GM23338 (cell line): ENCODE results near the gene OLFML2B. TPM values are rescaled to one million over a fixed set of nuclear protein-coding genes. Genes with fewer than 3 reads are reported as not detected.

ENCODE experiments used
- ATAC-seq: fragments of 200-7000 bp; cut with Tn5 transposase; 3 replicates; pipeline ENCODE4 v1.9.1; 2020
- DNase-seq: peaks from one replicate; pipeline ENCODE4 v3.0.0-alpha.2; 2015; ENCODE audit warnings: low spot score
- H2AFZ ChIP-seq: fragments of 200-600 bp; sonication (generic); 2 replicates; pipeline ENCODE4 v1.8.0; 2016; ENCODE audit warnings: antibody characterized with exemption, mild to moderate bottlenecking, moderate library complexity
- H3F3A ChIP-seq: fragments of 200-600 bp; sonication (generic); replicated peaks from 2 replicates; pipeline ENCODE4 v1.8.0; 2017; ENCODE audit warnings: antibody characterized with exemption, mixed run types, low read depth
- H3K27ac ChIP-seq: fragments of 200-600 bp; sonication (generic); 2 replicates; pipeline ENCODE4 v1.6.1; 2016; ENCODE audit warnings: low read depth
- H3K27me3 ChIP-seq: fragments of 200-600 bp; sonication (generic); 2 replicates; pipeline ENCODE4 v1.8.0; 2016; ENCODE audit warnings: mild to moderate bottlenecking, mixed run types, moderate library complexity; ENCODE audit not compliant: insufficient read depth
- H3K36me3 ChIP-seq: fragments of 200-600 bp; sonication (generic); 2 replicates; pipeline ENCODE4 v1.8.0; 2016; ENCODE audit warnings: mild to moderate bottlenecking; ENCODE audit not compliant: insufficient read depth
- H3K4me1 ChIP-seq: fragments of 200-600 bp; sonication (generic); 2 replicates; pipeline ENCODE4 v1.8.0; 2016; ENCODE audit warnings: mild to moderate bottlenecking, moderate library complexity; ENCODE audit not compliant: insufficient read depth
- H3K4me2 ChIP-seq: fragments of 200-600 bp; sonication (generic); 2 replicates; pipeline ENCODE4 v1.7.1; 2017; ENCODE audit warnings: mixed run types
- H3K4me3 ChIP-seq: fragments of 200-600 bp; sonication (generic); 2 replicates; pipeline ENCODE4 v1.6.1; 2016; ENCODE audit warnings: mixed run types
- H3K79me2 ChIP-seq: fragments of 200-600 bp; sonication (generic); replicated peaks from 2 replicates; pipeline ENCODE4 v1.8.0; 2017; ENCODE audit warnings: mild to moderate bottlenecking; ENCODE audit not compliant: insufficient read depth
- H3K9me2 ChIP-seq: fragments of 200-600 bp; sonication (generic); 2 replicates; pipeline ENCODE4 v1.8.0; 2017; ENCODE audit not compliant: insufficient read depth
- H4K20me1 ChIP-seq: fragments of 200-600 bp; sonication (generic); replicated peaks from 2 replicates; pipeline ENCODE4 v1.8.0; 2017; ENCODE audit warnings: mild to moderate bottlenecking; ENCODE audit not compliant: insufficient read depth
- H3K27ac Mint-ChIP-seq: 2 replicates; pipeline ENCODE4 v1.8.0; 2020; ENCODE audit warnings: inconsistent platforms, mild to moderate bottlenecking, moderate library complexity, mixed read lengths
- H3K27me3 Mint-ChIP-seq: 3 replicates; pipeline ENCODE4 v1.8.0; 2022; ENCODE audit warnings: low read depth, mild to moderate bottlenecking, moderate library complexity, mixed read lengths, inconsistent platforms; ENCODE audit not compliant: insufficient read depth, poor library complexity
- H3K36me3 Mint-ChIP-seq: 3 replicates; pipeline ENCODE4 v1.8.0; 2021; ENCODE audit warnings: low read depth, mild to moderate bottlenecking, inconsistent platforms, moderate library complexity, mixed read lengths
- H3K4me1 Mint-ChIP-seq: 3 replicates; pipeline ENCODE4 v1.8.0; 2020; ENCODE audit warnings: mild to moderate bottlenecking, inconsistent platforms, mixed read lengths
- H3K4me3 Mint-ChIP-seq: 3 replicates; pipeline ENCODE4 v1.8.0; 2021; ENCODE audit warnings: moderate library complexity, mild to moderate bottlenecking, inconsistent platforms, mixed read lengths
- H3K9me3 Mint-ChIP-seq: 3 replicates; pipeline ENCODE4 v1.8.0; 2020; ENCODE audit warnings: moderate library complexity, mild to moderate bottlenecking, inconsistent platforms, mixed read lengths
- CREB1 ChIP-seq: fragments of 250-450 bp; sonication (Bioruptor Pico); IDR thresholded peaks from 2 replicates; pipeline ENCODE4 v1.5.0; 2020; ENCODE audit warnings: low read depth, mild to moderate bottlenecking, moderate library complexity
- EZH2 ChIP-seq: fragments of 200-600 bp; sonication (generic); IDR thresholded peaks from one replicate; pipeline ENCODE4 v1.8.0; 2017; ENCODE audit warnings: antibody characterized with exemption, mild to moderate bottlenecking, low read depth; ENCODE audit not compliant: unreplicated experiment
- EZH2phosphoT487 ChIP-seq: fragments of 200-600 bp; sonication (generic); IDR thresholded peaks from one replicate; pipeline ENCODE4 v1.8.1; 2018; ENCODE audit warnings: antibody characterized with exemption; ENCODE audit not compliant: unreplicated experiment
- NANOG ChIP-seq: IDR thresholded peaks from 2 replicates; pipeline ENCODE4 v1.6.1; 2016; ENCODE audit warnings: antibody characterized with exemption, borderline replicate concordance
- POLR2AphosphoS5 ChIP-seq: IDR thresholded peaks from 2 replicates; pipeline ENCODE4 v1.6.1; 2016; ENCODE audit warnings: antibody characterized with exemption, low read depth
- STAT1 ChIP-seq: IDR thresholded peaks from one replicate; pipeline ENCODE4 v1.6.1; 2016; ENCODE audit warnings: antibody characterized with exemption; ENCODE audit not compliant: unreplicated experiment
- ZNF331 ChIP-seq: fragments of 250-450 bp; sonication (Bioruptor Pico); IDR thresholded peaks from 2 replicates; pipeline ENCODE4 v1.5.0; 2020; ENCODE audit warnings: low read depth, mild to moderate bottlenecking, moderate library complexity
- polyA plus RNA-seq: library from polyadenylated mRNA; unstranded; fragments of >200 nt; fragmentation: Nextera tagmentation; extraction: Ambion mirVana; gene quantifications from 2 replicates; pipeline ENCODE4 v1.2.1, GENCODE V29; 2016
- total RNA-seq: library from RNA; depleted of rRNA; stranded (reverse); fragments of >200 nt; shearing (Covaris generic); gene quantifications from 2 replicates; pipeline ENCODE4 v1.2.3, GENCODE V29; 2014
- TF ChIP-seq, protein P1 (sequence below): IDR thresholded peaks from 2 replicates; pipeline ENCODE4 v1.6.1; 2016; ENCODE audit warnings: antibody characterized with exemption

OLFML2B gene
- total and polyA plus RNA-seq, 2 experiments from 2014 or later = 2.9 to 4.3 TPM

DNA sequence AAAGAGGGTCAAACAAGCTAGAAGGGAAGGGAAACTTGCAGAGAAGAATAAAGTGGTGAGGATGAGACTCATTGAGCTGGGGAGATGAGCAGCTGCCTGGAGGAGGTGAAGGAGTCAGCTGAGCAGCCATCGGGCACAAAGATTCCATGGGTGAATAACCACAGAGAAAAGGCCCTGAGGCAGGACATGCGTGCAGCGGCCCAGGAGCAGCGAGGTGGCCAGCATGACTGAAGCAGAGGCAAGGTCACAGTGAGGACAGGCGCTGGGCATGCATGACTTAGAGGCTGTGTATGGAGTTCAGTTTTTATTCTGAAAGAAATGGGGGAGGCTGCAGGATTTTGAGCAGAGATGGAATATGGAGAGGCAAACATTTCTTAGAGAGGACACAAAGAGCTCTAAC lies 24.9 kb downstream of the OLFML2B start:
- H3F3A ChIP-seq = no peaks in the 10 kb centered on the region
- Mint-ChIP-seq H3K27ac (no peak overlapping the region), H3K4me3 (no peak overlapping the region), H3K36me3 (peaks cover 2% of the 10 kb centered on the region; the same call in 1 of the 3 replicates), H3K9me3 (no peaks in the 10 kb centered on the region; the same call in 2 of the 3 replicates), H3K4me1 (peaks cover 6% of the 10 kb centered on the region; the same call in 2 of the 3 replicates), H3K27me3 (no peaks in the 10 kb centered on the region)
- DNase-seq = no peak
- H3K9me2 ChIP-seq = no peaks in the 10 kb centered on the region
- H3K27ac ChIP-seq = no peak overlapping the region
- H3K4me3 ChIP-seq = no peak overlapping the region
- 0 out of 2 replicates have a peak, but pooled peaks cover 3% of the 10 kb centered on the region for H3K4me1 ChIP-seq
- no peaks in the 10 kb centered on the region for H3K27me3 ChIP-seq
- no peaks in the 10 kb centered on the region for H3K79me2 ChIP-seq
- H4K20me1 ChIP-seq = no peaks in the 10 kb centered on the region
- no peak for ATAC-seq
- no peak overlapping the region for H3K4me2 ChIP-seq
- no peaks in the 10 kb centered on the region for H3K36me3 ChIP-seq
- TF ChIP-seq NANOG (no peak), STAT1 (no peak), EZH2 (no peak)
- TF ChIP-seq, protein P1, sequence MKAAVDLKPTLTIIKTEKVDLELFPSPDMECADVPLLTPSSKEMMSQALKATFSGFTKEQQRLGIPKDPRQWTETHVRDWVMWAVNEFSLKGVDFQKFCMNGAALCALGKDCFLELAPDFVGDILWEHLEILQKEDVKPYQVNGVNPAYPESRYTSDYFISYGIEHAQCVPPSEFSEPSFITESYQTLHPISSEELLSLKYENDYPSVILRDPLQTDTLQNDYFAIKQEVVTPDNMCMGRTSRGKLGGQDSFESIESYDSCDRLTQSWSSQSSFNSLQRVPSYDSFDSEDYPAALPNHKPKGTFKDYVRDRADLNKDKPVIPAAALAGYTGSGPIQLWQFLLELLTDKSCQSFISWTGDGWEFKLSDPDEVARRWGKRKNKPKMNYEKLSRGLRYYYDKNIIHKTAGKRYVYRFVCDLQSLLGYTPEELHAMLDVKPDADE = no peak
- H2AFZ ChIP-seq = no peak overlapping the region

DNA sequence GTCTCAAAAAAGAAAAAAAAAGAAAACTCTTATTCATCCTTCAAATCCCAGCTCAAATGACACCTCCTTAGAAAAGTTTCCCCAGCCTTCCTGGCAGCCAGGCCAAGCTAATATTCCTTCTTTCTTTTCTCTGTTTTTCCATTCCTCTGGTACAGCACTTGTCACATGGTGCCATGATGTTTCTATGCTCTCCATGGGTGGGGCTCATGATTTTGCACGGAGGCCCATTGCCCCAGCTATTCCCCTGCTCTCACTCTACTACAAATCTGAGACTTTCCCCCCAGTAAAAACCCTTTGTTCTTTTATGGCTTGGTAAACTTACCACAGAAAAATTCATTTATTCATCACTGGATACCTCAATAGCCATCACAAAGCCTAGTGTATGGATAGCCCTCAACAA lies 26.5 kb downstream of the OLFML2B start:
- Histone ChIP-seq H3K4me2 (no peak overlapping the region), H3K4me1 (no peaks in the 10 kb centered on the region), H3K36me3 (no peaks in the 10 kb centered on the region), H4K20me1 (no peaks in the 10 kb centered on the region), H3K79me2 (no peaks in the 10 kb centered on the region), H3K27me3 (no peaks in the 10 kb centered on the region), H3F3A (no peaks in the 10 kb centered on the region), H3K27ac (no peak overlapping the region), H3K4me3 (no peak overlapping the region), H3K9me2 (no peaks in the 10 kb centered on the region), H2AFZ (no peak overlapping the region)
- DNase-seq (no peak), ATAC-seq (no peak)
- Mint-ChIP-seq H3K27ac (no peak overlapping the region), H3K9me3 (peaks cover 3% of the 10 kb centered on the region), H3K27me3 (no peaks in the 10 kb centered on the region), H3K4me1 (no peaks in the 10 kb centered on the region), H3K4me3 (no peak overlapping the region), H3K36me3 (peaks cover 12% of the 10 kb centered on the region; the same call in 2 of the 3 replicates)
- TF ChIP-seq EZH2phosphoT487 = no peak
- TF ChIP-seq EZH2 = no peak
- no peak for TF ChIP-seq POLR2AphosphoS5
- TF ChIP-seq, protein P1 = no peak
- TF ChIP-seq CREB1 (CRISPR knock-in tag) = no peak
- no peak for TF ChIP-seq STAT1
- TF ChIP-seq ZNF331 (CRISPR knock-in tag) = no peak
- no peak for TF ChIP-seq NANOG

DNA sequence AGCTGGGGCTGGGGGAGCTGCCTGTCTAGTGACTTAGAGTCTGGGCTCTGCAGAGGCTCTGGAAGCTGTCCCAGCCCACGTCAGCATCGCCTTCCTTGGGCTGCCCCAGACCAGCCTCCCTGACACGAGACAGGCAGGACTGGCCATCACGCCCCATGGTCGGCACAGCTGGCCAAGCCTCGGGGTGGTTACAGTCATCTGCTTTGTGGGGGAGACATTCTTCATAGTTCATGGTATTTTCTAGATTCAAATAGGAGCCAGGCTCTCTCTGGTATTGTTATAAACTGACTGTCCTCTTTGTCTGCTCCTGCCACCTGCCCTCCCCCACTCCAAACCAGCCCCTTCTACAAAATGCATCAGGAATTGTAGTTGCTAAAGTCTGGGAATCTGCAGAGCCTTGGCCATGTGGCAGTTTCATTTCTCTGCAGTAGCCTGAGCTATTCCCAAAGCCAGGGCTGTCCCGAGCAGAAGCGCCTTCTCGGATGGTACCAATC lies 29.4 kb downstream of the OLFML2B start:
- no peak; the same call in 2 of the 3 replicates for ATAC-seq
- TF ChIP-seq ZNF331 (CRISPR knock-in tag) = no peak
- no peak for TF ChIP-seq EZH2
- TF ChIP-seq, protein P1 = no peak
- TF ChIP-seq NANOG = no peak

More for the DNA sequence above, 29.4 kb downstream of the OLFML2B start:
- Histone ChIP-seq H3K9me2 (no peaks in the 10 kb centered on the region), H4K20me1 (no peaks in the 10 kb centered on the region), H3K36me3 (no peaks in the 10 kb centered on the region), H3K4me3 (no peak overlapping the region), H3K79me2 (no peaks in the 10 kb centered on the region), H3F3A (no peaks in the 10 kb centered on the region), H3K4me2 (no peak overlapping the region), H3K27me3 (no peaks in the 10 kb centered on the region), H3K4me1 (no peaks in the 10 kb centered on the region), H2AFZ (no peak overlapping the region), H3K27ac (no peak overlapping the region)
- DNase-seq = no peak
- no peaks in the 10 kb centered on the region; the same call in 2 of the 3 replicates for H3K4me1 Mint-ChIP-seq
- H3K9me3 Mint-ChIP-seq = peaks cover 3% of the 10 kb centered on the region
- H3K4me3 Mint-ChIP-seq = no peak overlapping the region
- H3K27ac Mint-ChIP-seq = no peak overlapping the region
- no peaks in the 10 kb centered on the region for H3K27me3 Mint-ChIP-seq
- H3K36me3 Mint-ChIP-seq = peaks cover 12% of the 10 kb centered on the region; the same call in 2 of the 3 replicates
